HEK293 (cell line): ENCODE measurements around the gene ARHGAP24.

Source experiments
- CTCF ChIA-PET: fragments of 350-600 bp; formaldehyde crosslinking; extraction: SDS; loops from one replicate; lab custom pipeline; 2021; ENCODE audit warnings: antibody characterized with exemption; lab: Yijun Ruan, JAX
- POLR2A ChIA-PET: fragments of 300-600 bp; formaldehyde crosslinking; extraction: SDS; loops from one replicate; lab custom pipeline; 2020; ENCODE audit warnings: antibody characterized with exemption, inconsistent platforms; lab: Yijun Ruan, JAX
- H3K27ac ChIP-seq: fragments of 200-500 bp; sonication (Bioruptor generic); 2 replicates; pipeline ENCODE4 v1.5.1; 2014; ENCODE audit warnings: low read depth, low read length, control low read depth, inconsistent platforms; ENCODE audit errors: extremely low read depth
- H3K36me3 ChIP-seq, 2 experiments: fragments of 200-500 bp in 1 of 2; sonication (Bioruptor generic) in 1 of 2; 1 replicate in 1 of 2; 2 replicates in 1 of 2; pipeline ENCODE4 v1.5.1; 2014 to 2017; ENCODE audit warnings: inconsistent platforms in 2 of 2, low read length in 2 of 2; ENCODE audit not compliant: control insufficient read depth in 2 of 2, insufficient read depth in 1 of 2
- H3K4me1 ChIP-seq: fragments of 200-500 bp; sonication (Bioruptor generic); 2 replicates; pipeline ENCODE4 v1.5.1; 2014; ENCODE audit warnings: mild to moderate bottlenecking, low read length, inconsistent platforms; ENCODE audit not compliant: control insufficient read depth, insufficient read depth
- H3K4me3 ChIP-seq: 2 replicates; pipeline ENCODE4 v1.5.1; 2011; ENCODE audit warnings: low read depth, mild to moderate bottlenecking, control low read depth, low read length, moderate library complexity
- H3K9me3 ChIP-seq: fragments of 200-500 bp; sonication (Bioruptor generic); 2 replicates; pipeline ENCODE4 v1.5.1; 2014; ENCODE audit warnings: low read depth, low read length, inconsistent platforms; ENCODE audit not compliant: control insufficient read depth, insufficient read depth
- BCL11A ChIP-seq: fragments of 450-650 bp; formaldehyde crosslinking; IDR thresholded peaks from 2 replicates; pipeline ENCODE4 v1.5.1; 2016; ENCODE audit warnings: low read depth, missing biosample characterization, missing genetic modification characterization
- KLF7 ChIP-seq: fragments of 450-650 bp; formaldehyde crosslinking; IDR thresholded peaks from 2 replicates; pipeline ENCODE4 v1.5.1; 2016; ENCODE audit warnings: missing biosample characterization, missing genetic modification characterization, borderline replicate concordance
- PRDM10 ChIP-seq: fragments of 450-650 bp; formaldehyde crosslinking; IDR thresholded peaks from 2 replicates; pipeline ENCODE4 v1.5.1; 2016; ENCODE audit warnings: missing biosample characterization, missing genetic modification characterization
- SCRT1 ChIP-seq: fragments of 450-650 bp; formaldehyde crosslinking; IDR thresholded peaks from 2 replicates; pipeline ENCODE4 v1.5.1; 2016; ENCODE audit warnings: missing biosample characterization, missing genetic modification characterization, borderline replicate concordance
- SP2 ChIP-seq: fragments of 450-650 bp; formaldehyde crosslinking; IDR thresholded peaks from 2 replicates; pipeline ENCODE4 v1.5.1; 2016; ENCODE audit warnings: missing biosample characterization, missing genetic modification characterization
- TCF7L2 ChIP-seq: IDR thresholded peaks from 2 replicates; pipeline ENCODE4 v1.6.1; 2011; ENCODE audit warnings: low read depth, mild to moderate bottlenecking, inconsistent platforms, low read length, moderate library complexity, borderline replicate concordance
- TRIM28 ChIP-seq: IDR thresholded peaks from 2 replicates; pipeline ENCODE4 v1.6.1; 2011; ENCODE audit warnings: low read length, control low read depth, borderline replicate concordance
- ZBTB7A ChIP-seq: fragments of 450-650 bp; formaldehyde crosslinking; IDR thresholded peaks from 2 replicates; pipeline ENCODE4 v1.5.1; 2016; ENCODE audit warnings: low read depth, missing biosample characterization, missing genetic modification characterization
- ZFP69B ChIP-seq: fragments of 450-650 bp; formaldehyde crosslinking; IDR thresholded peaks from 2 replicates; pipeline ENCODE4 v1.5.1; 2016; ENCODE audit warnings: missing biosample characterization, missing genetic modification characterization
- ZNF112 ChIP-seq: fragments of 450-650 bp; formaldehyde crosslinking; IDR thresholded peaks from 2 replicates; pipeline ENCODE4 v1.5.0; 2017; ENCODE audit warnings: missing biosample characterization, missing genetic modification characterization
- ZNF157 ChIP-seq: fragments of 450-650 bp; formaldehyde crosslinking; IDR thresholded peaks from 2 replicates; pipeline ENCODE4 v1.5.1; 2016; ENCODE audit warnings: missing biosample characterization, missing genetic modification characterization
- ZNF16 ChIP-seq: fragments of 450-650 bp; formaldehyde crosslinking; IDR thresholded peaks from 2 replicates; pipeline ENCODE4 v1.5.1; 2016; ENCODE audit warnings: low read depth, missing biosample characterization, missing genetic modification characterization
- ZNF169 ChIP-seq: fragments of 450-650 bp; formaldehyde crosslinking; IDR thresholded peaks from 2 replicates; pipeline ENCODE4 v1.5.1; 2016; ENCODE audit warnings: missing biosample characterization, missing genetic modification characterization
- ZNF23 ChIP-seq: fragments of 450-650 bp; formaldehyde crosslinking; IDR thresholded peaks from 2 replicates; pipeline ENCODE4 v1.5.1; 2016; ENCODE audit warnings: missing biosample characterization, missing genetic modification characterization, borderline replicate concordance
- ZNF266 ChIP-seq: fragments of 450-650 bp; formaldehyde crosslinking; IDR thresholded peaks from 2 replicates; pipeline ENCODE4 v1.5.1; 2016; ENCODE audit warnings: missing biosample characterization, missing genetic modification characterization, low read depth
- ZNF513 ChIP-seq: fragments of 450-650 bp; IDR thresholded peaks from 2 replicates; pipeline ENCODE4 v1.5.1; 2018; ENCODE audit warnings: missing biosample characterization, missing genetic modification characterization
- ZNF544 ChIP-seq: fragments of 450-650 bp; formaldehyde crosslinking; IDR thresholded peaks from 2 replicates; pipeline ENCODE4 v1.5.0; 2017; ENCODE audit warnings: missing biosample characterization, missing genetic modification characterization
- ZNF785 ChIP-seq: fragments of 450-650 bp; formaldehyde crosslinking; IDR thresholded peaks from 2 replicates; pipeline ENCODE4 v1.5.1; 2016; ENCODE audit warnings: missing biosample characterization, missing genetic modification characterization
- TF ChIP-seq, protein P1 (sequence below): fragments of 450-650 bp; formaldehyde crosslinking; IDR thresholded peaks from 2 replicates; pipeline ENCODE4 v1.5.1; 2016; ENCODE audit warnings: missing biosample characterization, missing genetic modification characterization

Gene ARHGAP24

GRCh38 chr4:85774000-85774399, 299.1 kb downstream of the ARHGAP24 start:
- Histone ChIP-seq H3K36me3 (no peaks in the 10 kb centered on the region), H3K4me3 (no peak overlapping the region), H3K9me3 (no peaks in the 10 kb centered on the region), H3K4me1 (no peaks in the 10 kb centered on the region), H3K27ac (no peak overlapping the region)
- POLR2A ChIA-PET, result no interaction called here
- CTCF ChIA-PET, result interaction anchor here (1.6 kb wide), 1 partner anchor 23 kb away, joined by 7 read pairs; no protein-coding TSS in a partner anchor
- TF ChIP-seq ZNF785 (tag by site-specific recombination), result no peak
- TF ChIP-seq ZNF23 (tag by site-specific recombination), result no peak
- no peak for TF ChIP-seq ZNF157
- TF ChIP-seq ZNF169 (tag by site-specific recombination), result no peak
- TF ChIP-seq ZNF112 (tag by site-specific recombination), result no peak
- no peak for TF ChIP-seq SCRT1 (tag by site-specific recombination)
- no peak for TF ChIP-seq ZNF544 (tag by site-specific recombination)
- no peak for TF ChIP-seq BCL11A
- no peak for TF ChIP-seq ZFP69B (tag by site-specific recombination)
- no peak for TF ChIP-seq TCF7L2
- TF ChIP-seq PRDM10 (tag by site-specific recombination), result no peak
- TF ChIP-seq ZNF16 (tag by site-specific recombination), result no peak
- no peak for TF ChIP-seq ZBTB7A
- no peak for TF ChIP-seq ZNF266
- TF ChIP-seq, protein P1, sequence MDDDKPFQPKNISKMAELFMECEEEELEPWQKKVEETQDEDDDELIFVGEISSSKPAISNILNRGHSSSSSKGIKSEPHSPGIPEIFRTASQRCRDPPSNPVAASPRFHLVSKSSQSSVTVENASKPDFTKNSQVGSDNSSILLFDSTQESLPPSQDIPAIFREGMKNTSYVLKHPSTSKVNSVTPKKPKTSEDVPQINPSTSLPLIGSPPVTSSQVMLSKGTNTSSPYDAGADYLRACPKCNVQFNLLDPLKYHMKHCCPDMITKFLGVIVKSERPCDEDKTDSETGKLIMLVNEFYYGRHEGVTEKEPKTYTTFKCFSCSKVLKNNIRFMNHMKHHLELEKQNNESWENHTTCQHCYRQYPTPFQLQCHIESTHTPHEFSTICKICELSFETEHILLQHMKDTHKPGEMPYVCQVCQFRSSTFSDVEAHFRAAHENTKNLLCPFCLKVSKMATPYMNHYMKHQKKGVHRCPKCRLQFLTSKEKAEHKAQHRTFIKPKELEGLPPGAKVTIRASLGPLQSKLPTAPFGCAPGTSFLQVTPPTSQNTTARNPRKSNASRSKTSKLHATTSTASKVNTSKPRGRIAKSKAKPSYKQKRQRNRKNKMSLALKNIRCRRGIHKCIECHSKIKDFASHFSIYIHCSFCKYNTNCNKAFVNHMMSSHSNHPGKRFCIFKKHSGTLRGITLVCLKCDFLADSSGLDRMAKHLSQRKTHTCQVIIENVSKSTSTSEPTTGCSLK, result no peak
- TF ChIP-seq ZNF513 (tag by site-specific recombination), result no peak

DNA sequence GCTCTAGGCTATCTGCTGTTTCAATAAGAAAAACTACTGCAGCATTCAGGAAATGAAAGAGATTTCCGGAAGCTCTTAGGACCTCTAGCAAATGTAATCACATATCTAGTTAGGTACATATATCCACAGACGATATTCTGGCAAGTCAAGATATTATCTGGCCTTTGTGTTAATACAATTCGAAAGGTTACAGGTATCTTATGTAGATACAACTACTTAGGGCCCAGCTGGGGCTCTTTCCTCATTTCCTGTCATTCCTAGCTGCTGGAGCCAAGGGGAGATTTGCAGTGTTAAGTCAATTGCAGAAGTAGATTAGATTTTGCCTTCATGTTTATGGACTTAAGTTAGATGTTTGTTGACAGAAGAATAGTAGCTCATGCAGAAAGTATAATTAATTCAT, 299.5 kb downstream of the ARHGAP24 start:
- TF ChIP-seq TCF7L2, result peak; percentile 56
- TF ChIP-seq TRIM28, result 0 out of 2 replicates have a peak, but pooled peaks have one; percentile 31
- no peak for TF ChIP-seq SP2
- TF ChIP-seq KLF7, result no peak
- Histone ChIP-seq H3K36me3 (no peaks in the 10 kb centered on the region), H3K9me3 (no peaks in the 10 kb centered on the region), H3K4me3 (no peak overlapping the region), H3K4me1 (no peaks in the 10 kb centered on the region), H3K27ac (no peak overlapping the region)
- CTCF ChIA-PET, result interaction anchor here (1.6 kb wide), 1 partner anchor 22 kb away, joined by 7 read pairs; no protein-coding TSS in a partner anchor
- POLR2A ChIA-PET, result no interaction called here
